HepG2 (cell line): ENCODE data around the gene TEAD1. TPM values are rescaled to one million over a fixed set of nuclear protein-coding genes. Genes with fewer than 3 reads are reported as not detected.

Source experiments
- ATAC-seq: fragments of 200-7000 bp; cut with Tn5 transposase; 3 replicates; pipeline ENCODE4 v1.9.1; 2020; ENCODE audit warnings: mild to moderate bottlenecking, moderate library complexity
- BruUV-seq: library from RNA; stranded (reverse); fragments of 400-500 nt; replicated peaks from 2 replicates; lab custom pipeline; 2021; lab: Mats Ljungman, UMichigan
- CTCF ChIA-PET: fragments of 300-600 bp; formaldehyde crosslinking; extraction: SDS; loops from one replicate; lab custom pipeline; 2021; ENCODE audit warnings: low total read pairs, inconsistent platforms, low intra/inter-chr PET ratio; lab: Yijun Ruan, JAX
- POLR2A ChIA-PET: fragments of 350-600 bp; sonication (Branson Sonifier 250); formaldehyde crosslinking; loops from one replicate; lab custom pipeline; 2020; ENCODE audit warnings: antibody characterized with exemption, inconsistent platforms; lab: Yijun Ruan, JAX
- DNase-seq: peaks from one replicate; pipeline ENCODE4 v3.0.0-alpha.2; 2015; ENCODE audit warnings: low spot score
- FAIRE-seq: peaks from 3 replicates; lab custom pipeline; 2011; peaks lifted over from hg19 to GRCh38; lab: Jason Lieb, UNC
- H2AFZ ChIP-seq: one replicate; pipeline ENCODE4 v1.6.1; 2011; ENCODE audit warnings: low read length, inconsistent platforms
- H3K27ac ChIP-seq: fragments of 300-600 bp; 3 replicates; pipeline ENCODE4 v1.8.0; 2011; ENCODE audit warnings: mixed run types, mild to moderate bottlenecking, mixed read lengths, low read length, inconsistent platforms; ENCODE audit not compliant: insufficient read depth; ENCODE audit errors: extremely low read length
- H3K27me3 ChIP-seq, 2 experiments: fragments of 200-600 bp in 1 of 2; 2 replicates in 1 of 2; 3 replicates in 1 of 2; pipeline versions ENCODE4 v1.6.0 to v1.8.0; 2011; ENCODE audit warnings: low read length in 2 of 2, mild to moderate bottlenecking in 2 of 2, moderate library complexity in 2 of 2, inconsistent platforms in 1 of 2; ENCODE audit not compliant: insufficient read depth in 2 of 2, control insufficient read depth in 1 of 2
- H3K36me3 ChIP-seq, 2 experiments: fragments of 200-600 bp in 1 of 2; replicated peaks in 1 of 2; 2 replicates in 1 of 2; 3 replicates in 1 of 2; pipeline versions ENCODE4 v1.5.1 to v1.8.0; 2011; ENCODE audit warnings: low read length in 2 of 2, inconsistent platforms in 1 of 2; ENCODE audit not compliant: insufficient read depth in 2 of 2, control insufficient read depth in 1 of 2
- H3K4me1 ChIP-seq: 2 replicates; pipeline ENCODE4 v1.5.1; 2012; ENCODE audit warnings: low read length, inconsistent platforms; ENCODE audit not compliant: insufficient read depth
- H3K4me2 ChIP-seq: 2 replicates; pipeline ENCODE4 v1.6.0; 2011; ENCODE audit warnings: low read depth, low read length, inconsistent platforms
- H3K4me3 ChIP-seq, 3 experiments: fragments of 200-600 bp in 1 of 3; sonication (generic), shearing (Covaris generic) in 1 of 3; replicated peaks in 1 of 3; 2 replicates each; pipeline ENCODE4 v1.5.1; 2011 to 2016; ENCODE audit warnings: low read length in 3 of 3, inconsistent platforms in 2 of 3, low read depth in 2 of 3, mild to moderate bottlenecking in 2 of 3, control low read depth in 1 of 3, mixed read lengths in 1 of 3; ENCODE audit not compliant: insufficient read depth in 1 of 3
- H3K79me2 ChIP-seq: one replicate; pipeline ENCODE4 v1.6.1; 2011; ENCODE audit warnings: low read length, inconsistent platforms; ENCODE audit not compliant: insufficient read depth
- H3K9ac ChIP-seq: 2 replicates; pipeline ENCODE4 v1.6.0; 2011; ENCODE audit warnings: mild to moderate bottlenecking, low read depth, low read length, inconsistent platforms; ENCODE audit not compliant: insufficient read depth
- H3K9me3 ChIP-seq: 2 replicates; pipeline ENCODE4 v1.5.1; 2012; ENCODE audit warnings: mild to moderate bottlenecking, low read length
- H4K20me1 ChIP-seq: 2 replicates; pipeline ENCODE4 v1.6.0; 2011; ENCODE audit warnings: inconsistent platforms, mild to moderate bottlenecking, low read length, moderate library complexity; ENCODE audit not compliant: insufficient read depth
- CBFB ChIP-seq: sonication (generic); formaldehyde crosslinking; IDR thresholded peaks from 2 replicates; pipeline ENCODE4 v1.4.0; 2020; ENCODE audit warnings: missing genetic modification reagents
- CC2D1A ChIP-seq: sonication (generic); formaldehyde crosslinking; IDR thresholded peaks from 2 replicates; pipeline ENCODE4 v1.8.1; 2023; ENCODE audit warnings: mild to moderate bottlenecking, missing genetic modification reagents
- DNMT3B ChIP-seq: conservative IDR thresholded peaks from 2 replicates; pipeline ENCODE4 v1.6.1; 2016; ENCODE audit warnings: missing biosample characterization, control low read depth
- KDM4B ChIP-seq: sonication (generic); formaldehyde crosslinking; IDR thresholded peaks from 2 replicates; pipeline ENCODE4 v1.4.0; 2020; ENCODE audit warnings: missing genetic modification reagents
- MAF1 ChIP-seq: sonication (generic); formaldehyde crosslinking; IDR thresholded peaks from 2 replicates; pipeline ENCODE4 v1.5.0; 2020; ENCODE audit warnings: missing genetic modification reagents, borderline replicate concordance
- NFYB ChIP-seq: sonication (generic); formaldehyde crosslinking; IDR thresholded peaks from 2 replicates; pipeline ENCODE4 v1.4.0; 2020; ENCODE audit warnings: missing genetic modification reagents
- PBX3 ChIP-seq: sonication (generic); formaldehyde crosslinking; IDR thresholded peaks from 2 replicates; pipeline ENCODE4 v1.8.1; 2023; ENCODE audit warnings: missing genetic modification reagents, inconsistent platforms, borderline replicate concordance
- PHF21A ChIP-seq: sonication (generic); formaldehyde crosslinking; IDR thresholded peaks from 2 replicates; pipeline ENCODE4 v1.5.0; 2020; ENCODE audit warnings: mild to moderate bottlenecking, missing genetic modification reagents
- RARG ChIP-seq: sonication (generic); formaldehyde crosslinking; IDR thresholded peaks from 2 replicates; pipeline ENCODE4 v1.4.0; 2020; ENCODE audit warnings: low read depth, mild to moderate bottlenecking, missing genetic modification reagents
- SMAD1 ChIP-seq: sonication (generic); formaldehyde crosslinking; IDR thresholded peaks from 2 replicates; pipeline ENCODE4 v1.4.0; 2020; ENCODE audit warnings: missing genetic modification reagents, low read depth, mild to moderate bottlenecking, borderline replicate concordance
- TEAD3 ChIP-seq: optimal IDR thresholded peaks from 2 replicates; pipeline ENCODE3; 2016; ENCODE audit warnings: borderline replicate concordance
- TGIF2 ChIP-seq: IDR thresholded peaks from 2 replicates; pipeline ENCODE4 v1.6.1; 2016; ENCODE audit warnings: control low read depth, missing compliant biosample characterization
- ZNF180 ChIP-seq: sonication (generic); formaldehyde crosslinking; IDR thresholded peaks from 2 replicates; pipeline ENCODE4 v1.4.0; 2020; ENCODE audit warnings: low read depth, missing genetic modification reagents, borderline replicate concordance
- ZNF230 ChIP-seq: sonication (generic); formaldehyde crosslinking; IDR thresholded peaks from 2 replicates; pipeline ENCODE4 v1.4.0; 2020; ENCODE audit warnings: mild to moderate bottlenecking, missing genetic modification reagents
- ZNF280B ChIP-seq: sonication (generic); formaldehyde crosslinking; IDR thresholded peaks from 2 replicates; pipeline ENCODE4 v1.5.0; 2020; ENCODE audit warnings: missing genetic modification reagents, mild to moderate bottlenecking, borderline replicate concordance
- ZNF383 ChIP-seq: sonication (generic); formaldehyde crosslinking; IDR thresholded peaks from 2 replicates; pipeline ENCODE4 v1.4.0; 2020; ENCODE audit warnings: missing genetic modification reagents, mild to moderate bottlenecking, borderline replicate concordance
- ZNF589 ChIP-seq: sonication (generic); formaldehyde crosslinking; conservative IDR thresholded peaks from 2 replicates; pipeline ENCODE4 v1.8.0; 2022; ENCODE audit warnings: mild to moderate bottlenecking, moderate library complexity, missing genetic modification reagents
- ZNF816 ChIP-seq: sonication (generic); formaldehyde crosslinking; IDR thresholded peaks from 2 replicates; pipeline ENCODE4 v1.8.0; 2022; ENCODE audit warnings: missing genetic modification reagents, mild to moderate bottlenecking, borderline replicate concordance
- WGBS: methylation state at CpG from one replicate; pipeline ENCODE4 v1.1.6; 2017; ENCODE audit warnings: low lambda C conversion rate; 5-methylcytosine and 5-hydroxymethylcytosine counted together
- in situ Hi-C: cut with HindIII; loops from 2 replicates; pipeline ENCODE4 v1.10.0; 2017; ENCODE audit warnings: low pct_unique_long_range_greater_than_20kb; ENCODE audit not compliant: extremely low pct_ligation_motif_present
- intact Hi-C: fragments of 100-400 bp; cut with micrococcal nuclease; formaldehyde crosslinking; loops from one replicate; pipeline ENCODE4 v1.10.0; 2022; ENCODE audit not compliant: unreplicated experiment
- polyA plus RNA-seq, 8 experiments: library from polyadenylated mRNA; depleted of rRNA in 3 of 8; stranded (reverse) in 7 of 8; unstranded in 1 of 8; fragments of >200 nt; fragmentation: Illumina TruSeq in 4 of 8; extraction: Trizol in 4 of 8; gene quantifications; 2 replicates each; pipeline versions ENCODE4 v1.2.1 to v1.2.3, GENCODE V29; 2011 to 2016; ENCODE audit warnings: low read depth in 4 of 8, missing spikeins in 1 of 8, mixed read lengths in 1 of 8; ENCODE audit not compliant: insufficient read depth in 1 of 8
- total RNA-seq, 5 experiments: library from RNA; depleted of rRNA; stranded (reverse); fragments of >200 nt; fragmentation: Illumina TruSeq; extraction: Trizol; gene quantifications; 2 replicates each; pipeline ENCODE4 v1.2.3, GENCODE V29; 2016; ENCODE audit warnings: low read depth in 1 of 5
- TF ChIP-seq, protein P1 (sequence below): sonication (generic); formaldehyde crosslinking; IDR thresholded peaks from 2 replicates; pipeline ENCODE4 v1.4.0; 2020; ENCODE audit warnings: missing genetic modification reagents; ENCODE audit errors: not compliant biosample characterization

The TEAD1 gene
- total and polyA plus RNA-seq, 2 of the 13 experiments (the other 11 are each of a cell fraction or from before 2014, with no cell fraction given): 20.1 to 30.5 TPM

DNA sequence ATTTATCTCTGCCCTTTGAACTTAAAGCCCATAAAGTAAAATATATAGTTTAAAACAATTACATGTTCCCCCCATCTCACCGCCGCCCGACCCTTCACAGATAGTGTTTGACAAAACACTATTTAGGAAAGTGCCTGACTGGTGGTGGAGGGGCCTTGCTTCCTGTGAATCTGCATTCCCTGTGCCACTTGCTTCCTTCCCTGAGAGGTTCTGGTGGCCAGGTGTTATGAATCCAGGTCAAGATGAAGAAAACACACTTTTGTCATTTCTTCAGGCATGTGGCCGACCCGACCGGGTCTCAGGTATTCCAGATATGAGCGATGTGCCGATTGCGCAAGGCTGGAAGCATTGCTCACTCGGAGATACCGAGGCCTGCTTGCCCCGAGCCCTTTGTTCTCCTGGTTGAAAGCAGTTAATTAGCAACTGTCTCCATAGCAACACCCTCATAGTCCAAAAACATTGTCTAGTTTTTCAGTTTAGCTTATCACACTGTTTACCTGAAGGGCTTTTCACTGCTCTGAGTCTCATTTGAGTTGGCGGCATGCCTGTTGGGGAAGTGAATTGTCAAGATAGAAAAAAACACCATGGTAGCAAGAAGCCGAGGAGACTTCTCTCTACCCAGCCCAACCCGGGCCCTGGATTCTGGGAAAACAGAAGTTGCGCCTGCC lies 128.3 kb downstream of the TEAD1 start (continued):
- no peak for TF ChIP-seq CBFB (CRISPR knock-in tag)
- TF ChIP-seq ZNF230 (CRISPR knock-in tag): no peak
- no peak for TF ChIP-seq PBX3
- no peak for TF ChIP-seq ZNF589 (CRISPR knock-in tag)
- TF ChIP-seq, protein P1, sequence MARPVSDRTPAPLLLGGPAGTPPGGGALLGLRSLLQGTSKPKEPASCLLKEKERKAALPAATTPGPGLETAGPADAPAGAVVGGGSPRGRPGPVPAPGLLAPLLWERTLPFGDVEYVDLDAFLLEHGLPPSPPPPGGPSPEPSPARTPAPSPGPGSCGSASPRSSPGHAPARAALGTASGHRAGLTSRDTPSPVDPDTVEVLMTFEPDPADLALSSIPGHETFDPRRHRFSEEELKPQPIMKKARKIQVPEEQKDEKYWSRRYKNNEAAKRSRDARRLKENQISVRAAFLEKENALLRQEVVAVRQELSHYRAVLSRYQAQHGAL (CRISPR knock-in tag): no peak
- no peak for TF ChIP-seq NFYB (CRISPR knock-in tag)

- ATAC-seq (no peak), FAIRE-seq (no peak), DNase-seq (no peak)
- in situ Hi-C loops: no loop called here
- POLR2A ChIA-PET: interaction anchor here (0.7 to 2.9 kb wide), 7 partner anchors 21 to 660 kb away, joined by 3 to 19 read pairs (median 3); partner anchors contain the start of gene BTBD10
- no peak overlapping the region for H2AFZ ChIP-seq
- peaks cover 100% of the 10 kb centered on the region for H3K4me1 ChIP-seq
- intact Hi-C loops: loop anchor here (2.0 to 5.0 kb wide), 2 partner anchors 26 to 126 kb away; no protein-coding TSS in a partner anchor
- H3K27me3 ChIP-seq: no peaks in the 10 kb centered on the region
- peak overlapping the region; percentile 96 for H3K27ac ChIP-seq
- H3K4me2 ChIP-seq: peak overlapping the region; percentile 78
- H4K20me1 ChIP-seq: no peaks in the 10 kb centered on the region
- H3K4me3 ChIP-seq: peak overlapping the region in 2 of 3 experiments; percentile 20 to 25; a peak in 3 of 6 replicates
- BruUV-seq: TSS peak; percentile 43
- peaks cover 43% of the 10 kb centered on the region for H3K79me2 ChIP-seq
- 56% methylated on average over 7 of the region's 7 CpGs for WGBS
- no peaks in the 10 kb centered on the region for H3K9me3 ChIP-seq
- CTCF ChIA-PET: no interaction called here
- H3K9ac ChIP-seq: peak overlapping the region; percentile 86
- 0 out of 5 replicates have a peak, but pooled peaks cover 0 to 1% of the 10 kb centered on the region in 2 experiments for H3K36me3 ChIP-seq
- TF ChIP-seq RARG (no peak), ZNF180 (no peak), DNMT3B (CRISPR knock-in tag) (0 out of 2 replicates have a peak, but pooled peaks have one; percentile 43), MAF1 (CRISPR knock-in tag) (no peak), KDM4B (no peak), ZNF280B (CRISPR knock-in tag) (no peak), PHF21A (CRISPR knock-in tag) (peak; percentile 12; the same call in 1 of the 2 replicates), CC2D1A (CRISPR knock-in tag) (no peak), SMAD1 (CRISPR knock-in tag) (0 out of 2 replicates have a peak, but pooled peaks have one; percentile 53), ZNF383 (no peak), TGIF2 (CRISPR knock-in tag) (0 out of 2 replicates have a peak, but pooled peaks have one; percentile 0), ZNF816 (CRISPR knock-in tag) (peak; percentile 32; the same call in 1 of the 2 replicates), TEAD3 (CRISPR knock-in tag) (no peak)
Observed at GRCh38 chr11:12803086-12803826, 129.0 kb downstream of the TEAD1 start.
